IMR-90 (cell line): ENCODE data around the gene PIK3R3. TPM values are rescaled to one million over a fixed set of nuclear protein-coding genes. Genes with fewer than 3 reads are reported as not detected.

Experiments used
- ATAC-seq: fragments of 200-7000 bp; cut with Tn5 transposase; 2 replicates; pipeline ENCODE4 v1.9.1; 2020; ENCODE audit warnings: low read depth, mild to moderate bottlenecking, moderate library complexity
- BruUV-seq: library from RNA; stranded (reverse); fragments of 400-500 nt; replicated peaks from 2 replicates; lab custom pipeline; 2021; lab: Mats Ljungman, UMichigan
- CTCF ChIA-PET: fragments of 300-600 bp; formaldehyde crosslinking; extraction: SDS; loops from one replicate; lab custom pipeline; 2021; ENCODE audit warnings: antibody characterized with exemption; lab: Yijun Ruan, JAX
- POLR2A ChIA-PET: fragments of 300-600 bp; sonication (Branson Sonifier 250); formaldehyde crosslinking; loops from one replicate; lab custom pipeline; 2022; ENCODE audit warnings: antibody characterized with exemption; ENCODE audit not compliant: unreplicated experiment; lab: Charles Lee
- DNase-seq: peaks from one replicate; pipeline ENCODE4 v3.0.0; 2013
- H2AFZ ChIP-seq: replicated peaks from 2 replicates; pipeline ENCODE3; 2013; ENCODE audit warnings: low read length, mild to moderate bottlenecking; ENCODE audit not compliant: poor library complexity
- H2AK5ac ChIP-seq: 2 replicates; pipeline ENCODE4 v1.6.1; 2013; ENCODE audit warnings: low read depth, low read length, inconsistent platforms
- H2AK9ac ChIP-seq: replicated peaks from 2 replicates; pipeline ENCODE3; 2013; ENCODE audit warnings: mild to moderate bottlenecking, low read depth, low read length, moderate library complexity; ENCODE audit not compliant: poor library complexity
- H2BK120ac ChIP-seq: 2 replicates; pipeline ENCODE4 v1.6.1; 2013; ENCODE audit warnings: low read depth, low read length, inconsistent platforms
- H2BK15ac ChIP-seq: 3 replicates; pipeline ENCODE4 v1.6.1; 2013; ENCODE audit warnings: low read depth, low read length, inconsistent platforms
- H2BK20ac ChIP-seq: 2 replicates; pipeline ENCODE4 v1.6.1; 2013; ENCODE audit warnings: low read depth, mild to moderate bottlenecking, inconsistent platforms, low read length, moderate library complexity
- H2BK5ac ChIP-seq: 2 replicates; pipeline ENCODE4 v1.6.1; 2013; ENCODE audit warnings: mild to moderate bottlenecking, low read depth, low read length, inconsistent platforms; ENCODE audit not compliant: poor library complexity, severe bottlenecking
- H3K14ac ChIP-seq: replicated peaks from 2 replicates; pipeline ENCODE4 v1.6.1; 2013; ENCODE audit warnings: low read depth, low read length, inconsistent platforms
- H3K18ac ChIP-seq: 2 replicates; pipeline ENCODE4 v1.6.1; 2013; ENCODE audit warnings: low read depth, low read length, control low read depth
- H3K23ac ChIP-seq: 2 replicates; pipeline ENCODE4 v1.6.1; 2013; ENCODE audit warnings: low read depth, low read length, inconsistent platforms
- H3K27ac ChIP-seq: 2 replicates; pipeline ENCODE4 v1.5.1; 2013; ENCODE audit warnings: mild to moderate bottlenecking, control low read depth, low read length; ENCODE audit not compliant: insufficient read depth
- H3K27me3 ChIP-seq: 2 replicates; pipeline ENCODE4 v1.6.1; 2013; ENCODE audit warnings: low read length; ENCODE audit not compliant: control insufficient read depth, insufficient read depth
- H3K36me3 ChIP-seq: 2 replicates; pipeline ENCODE4 v1.6.1; 2013; ENCODE audit warnings: low read length, mixed read lengths; ENCODE audit not compliant: control insufficient read depth, insufficient read depth
- H3K4ac ChIP-seq: 2 replicates; pipeline ENCODE4 v1.6.1; 2013; ENCODE audit warnings: low read depth, low read length, inconsistent platforms
- H3K4me1 ChIP-seq: 2 replicates; pipeline ENCODE4 v1.6.1; 2013; ENCODE audit warnings: low read length, mixed read lengths; ENCODE audit not compliant: control insufficient read depth, insufficient read depth
- H3K4me2 ChIP-seq: 2 replicates; pipeline ENCODE4 v1.6.1; 2013; ENCODE audit warnings: low read depth, mild to moderate bottlenecking, control low read depth, low read length, moderate library complexity
- H3K4me3 ChIP-seq: 2 replicates; pipeline ENCODE4 v1.5.1; 2013; ENCODE audit warnings: low read depth, mild to moderate bottlenecking, control low read depth, low read length, moderate library complexity; ENCODE audit not compliant: insufficient read depth
- H3K56ac ChIP-seq: 2 replicates; pipeline ENCODE4 v1.6.1; 2013; ENCODE audit warnings: low read length, inconsistent platforms; ENCODE audit not compliant: insufficient read depth; ENCODE audit errors: extremely low read depth
- H3K79me1 ChIP-seq, 2 experiments: 2 replicates each; pipeline ENCODE4 v1.6.1; 2013; ENCODE audit warnings: low read length in 2 of 2, inconsistent platforms in 1 of 2, low read depth in 1 of 2
- H3K9ac ChIP-seq: 2 replicates; pipeline ENCODE4 v1.6.1; 2013; ENCODE audit warnings: low read depth, low read length, control low read depth
- H3K9me1 ChIP-seq: 2 replicates; pipeline ENCODE4 v1.6.1; 2013; ENCODE audit warnings: low read length, inconsistent platforms; ENCODE audit not compliant: insufficient read depth
- H3K9me3 ChIP-seq: 2 replicates; pipeline ENCODE4 v1.6.1; 2013; ENCODE audit warnings: low read length; ENCODE audit not compliant: control insufficient read depth, insufficient read depth
- H4K20me1 ChIP-seq: 2 replicates; pipeline ENCODE4 v1.6.1; 2013; ENCODE audit warnings: low read length, inconsistent platforms; ENCODE audit not compliant: insufficient read depth
- H4K5ac ChIP-seq: 2 replicates; pipeline ENCODE4 v1.6.1; 2013; ENCODE audit warnings: mild to moderate bottlenecking, low read depth, low read length, control low read depth
- H4K8ac ChIP-seq, 2 experiments: 2 replicates each; pipeline ENCODE4 v1.6.1; 2013; ENCODE audit warnings: low read depth in 2 of 2, low read length in 2 of 2, control low read depth in 1 of 2, inconsistent platforms in 1 of 2
- H4K91ac ChIP-seq: 2 replicates; pipeline ENCODE4 v1.6.1; 2013; ENCODE audit warnings: low read depth, low read length, inconsistent platforms; ENCODE audit not compliant: insufficient read depth
- BHLHE40 ChIP-seq: fragments of 150-350 bp; IDR thresholded peaks from 2 replicates; pipeline ENCODE4 v1.6.1; 2016; ENCODE audit warnings: mild to moderate bottlenecking, low read depth, low read length
- CEBPB ChIP-seq: IDR thresholded peaks from 2 replicates; pipeline ENCODE4 v1.6.1; 2012; ENCODE audit warnings: low read depth, low read length, improper control_type of control experiment
- CHD1 ChIP-seq: IDR thresholded peaks from 2 replicates; pipeline ENCODE4 v1.6.1; 2012; ENCODE audit warnings: low read depth, low read length, improper control_type of control experiment
- FOS ChIP-seq: fragments of 150-350 bp; IDR thresholded peaks from 2 replicates; pipeline ENCODE4 v1.6.1; 2016; ENCODE audit warnings: low read depth, low read length
- MAZ ChIP-seq: IDR thresholded peaks from 2 replicates; pipeline ENCODE4 v1.6.1; 2012; ENCODE audit warnings: low read depth, mild to moderate bottlenecking, low read length, improper control_type of control experiment, moderate library complexity, borderline replicate concordance
- MXI1 ChIP-seq: IDR thresholded peaks from 2 replicates; pipeline ENCODE4 v1.6.1; 2012; ENCODE audit warnings: low read depth, mild to moderate bottlenecking, low read length, moderate library complexity, borderline replicate concordance
- NFE2L2 ChIP-seq: fragments of 150-350 bp; IDR thresholded peaks from 2 replicates; pipeline ENCODE4 v1.6.1; 2016; ENCODE audit warnings: low read depth, mild to moderate bottlenecking, low read length
- POLR2A ChIP-seq: IDR thresholded peaks from 2 replicates; pipeline ENCODE4 v1.6.1; 2012; ENCODE audit warnings: mild to moderate bottlenecking, low read depth, low read length
- RAD21 ChIP-seq: IDR thresholded peaks from 2 replicates; pipeline ENCODE4 v1.6.1; 2012; ENCODE audit warnings: low read length, improper control_type of control experiment
- RCOR1 ChIP-seq: IDR thresholded peaks from 2 replicates; pipeline ENCODE4 v1.6.1; 2012; ENCODE audit warnings: mild to moderate bottlenecking, low read length, improper control_type of control experiment; ENCODE audit not compliant: insufficient replicate concordance
- SMC3 ChIP-seq: fragments of 150-350 bp; IDR thresholded peaks from 2 replicates; pipeline ENCODE4 v1.6.1; 2016; ENCODE audit warnings: low read depth, mild to moderate bottlenecking, antibody characterized with exemption, low read length, moderate library complexity
- WGBS, 2 experiments: methylation state at CpG; one replicate each; pipeline versions ENCODE4 v1.1.5 to v1.1.7; 2013; ENCODE audit warnings: missing lambda C conversion rate in 2 of 2; ENCODE audit not compliant: insufficient read length in 1 of 2; ENCODE audit errors: extremely low coverage in 2 of 2; 5-methylcytosine and 5-hydroxymethylcytosine counted together
- dilution Hi-C: fragments of 300-500 bp; cut with HindIII; formaldehyde crosslinking; loops from one replicate; pipeline ENCODE4 v1.14.3; 2018; ENCODE audit warnings: low sequenced_read_pairs; ENCODE audit not compliant: unreplicated experiment
- in situ Hi-C: fragments of 300-500 bp; cut with MboI; formaldehyde crosslinking; loops from 3 replicates; pipeline ENCODE4 v1.14.3; 2019; ENCODE audit warnings: low sequenced_read_pairs, inconsistent platforms, mixed read lengths
- intact Hi-C: fragments of 100-400 bp; cut with micrococcal nuclease; formaldehyde crosslinking; loops from 2 replicates; pipeline ENCODE4 v1.10.0; 2022
- polyA plus RNA-seq, 3 experiments: library from polyadenylated mRNA; depleted of rRNA; stranded (reverse); fragments of >200 nt; gene quantifications; 2 replicates each; pipeline ENCODE4 v1.2.3, GENCODE V29; 2012; ENCODE audit warnings: low replicate concordance in 1 of 3
- total RNA-seq: library from RNA; depleted of rRNA; stranded (reverse); fragments of >200 nt; gene quantifications from 2 replicates; pipeline ENCODE4 v1.2.3, GENCODE V29; 2012
- TF ChIP-seq, protein P1 (sequence below): fragments of 150-350 bp; IDR thresholded peaks from 2 replicates; pipeline ENCODE4 v1.6.1; 2016; ENCODE audit warnings: low read depth, mild to moderate bottlenecking, low read length, moderate library complexity, borderline replicate concordance
- TF ChIP-seq, protein P2 (sequence below): fragments of 150-350 bp; IDR thresholded peaks from 2 replicates; pipeline ENCODE4 v1.6.1; 2017; ENCODE audit warnings: mild to moderate bottlenecking, antibody characterized with exemption, low read length, low read depth
- TF ChIP-seq, protein P3 (sequence below): conservative IDR thresholded peaks from 2 replicates; pipeline ENCODE4 v1.5.1; 2012; ENCODE audit warnings: mild to moderate bottlenecking, low read depth, low read length, improper control_type of control experiment

PIK3R3 gene
- total and polyA plus RNA-seq, 2 of the 4 experiments (the other 2 are of a cell fraction) = 5.3 to 9.9 TPM

DNA sequence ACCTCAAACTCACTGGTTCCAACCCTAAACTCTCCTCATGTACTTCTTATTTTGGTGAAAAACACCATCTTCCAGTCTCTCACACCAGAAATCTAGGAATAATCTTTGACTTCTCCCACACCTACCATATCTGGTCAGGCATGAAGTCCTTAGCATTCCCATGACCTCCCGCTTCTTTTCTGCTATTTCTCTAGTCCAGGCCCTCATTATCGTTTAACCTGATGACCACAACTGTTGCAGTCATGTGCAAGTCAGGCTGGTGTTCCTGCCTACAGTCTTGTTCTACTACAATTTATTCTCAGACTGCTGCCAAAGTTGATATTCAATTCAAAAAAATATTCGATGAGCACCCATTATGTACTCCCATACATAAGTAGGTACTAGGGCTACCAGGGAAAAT is 71.3 kb downstream of the PIK3R3 start:
- no peak overlapping the region for H3K4me2 ChIP-seq
- H4K20me1 ChIP-seq = no peaks in the 10 kb centered on the region
- H3K9me1 ChIP-seq = no peaks in the 10 kb centered on the region
- H2BK20ac ChIP-seq = no peak overlapping the region
- no peaks in the 10 kb centered on the region for H3K79me1 ChIP-seq
- no peak overlapping the region for H2BK15ac ChIP-seq
- H4K91ac ChIP-seq = no peak overlapping the region
- H3K23ac ChIP-seq = no peak overlapping the region
- no peak overlapping the region for H2BK120ac ChIP-seq
- CTCF ChIA-PET = no interaction called here
- H3K14ac ChIP-seq = no peak overlapping the region
- POLR2A ChIA-PET = no interaction called here
- BruUV-seq = no TSS peak
- no peak overlapping the region for H2AFZ ChIP-seq
- no peaks in the 10 kb centered on the region for H3K9me3 ChIP-seq
- H3K27me3 ChIP-seq = no peaks in the 10 kb centered on the region
- DNase-seq = no peak
- no peak overlapping the region for H3K9ac ChIP-seq
- dilution Hi-C loops (no loop called here), in situ Hi-C loops (no loop called here), intact Hi-C loops (no loop called here)
- ATAC-seq = no peak
- H3K4me1 ChIP-seq = no peaks in the 10 kb centered on the region
- H4K8ac ChIP-seq = no peak overlapping the region
- H3K36me3 ChIP-seq = peaks cover 2% of the 10 kb centered on the region; the same call in 1 of the 2 replicates
- H4K5ac ChIP-seq = no peak overlapping the region
- H3K4me3 ChIP-seq = no peak overlapping the region
- H2AK9ac ChIP-seq = no peak overlapping the region
- H3K4ac ChIP-seq = no peak overlapping the region
- no peak overlapping the region for H3K18ac ChIP-seq
- no peak overlapping the region for H2AK5ac ChIP-seq
- WGBS, 2 experiments = no CpG with 5 or more reads among the region's 3 CpGs
- no peak overlapping the region for H3K56ac ChIP-seq
- no peak overlapping the region for H2BK5ac ChIP-seq
- H3K27ac ChIP-seq = no peak overlapping the region
- TF ChIP-seq BHLHE40 (no peak), SMC3 (no peak), NFE2L2 (no peak), MXI1 (no peak), MAZ (no peak), POLR2A (no peak), RAD21 (no peak), FOS (no peak), CEBPB (no peak), CHD1 (no peak), RCOR1 (no peak)
- TF ChIP-seq, protein P1, sequence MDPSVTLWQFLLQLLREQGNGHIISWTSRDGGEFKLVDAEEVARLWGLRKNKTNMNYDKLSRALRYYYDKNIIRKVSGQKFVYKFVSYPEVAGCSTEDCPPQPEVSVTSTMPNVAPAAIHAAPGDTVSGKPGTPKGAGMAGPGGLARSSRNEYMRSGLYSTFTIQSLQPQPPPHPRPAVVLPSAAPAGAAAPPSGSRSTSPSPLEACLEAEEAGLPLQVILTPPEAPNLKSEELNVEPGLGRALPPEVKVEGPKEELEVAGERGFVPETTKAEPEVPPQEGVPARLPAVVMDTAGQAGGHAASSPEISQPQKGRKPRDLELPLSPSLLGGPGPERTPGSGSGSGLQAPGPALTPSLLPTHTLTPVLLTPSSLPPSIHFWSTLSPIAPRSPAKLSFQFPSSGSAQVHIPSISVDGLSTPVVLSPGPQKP = no peak
- TF ChIP-seq, protein P2, sequence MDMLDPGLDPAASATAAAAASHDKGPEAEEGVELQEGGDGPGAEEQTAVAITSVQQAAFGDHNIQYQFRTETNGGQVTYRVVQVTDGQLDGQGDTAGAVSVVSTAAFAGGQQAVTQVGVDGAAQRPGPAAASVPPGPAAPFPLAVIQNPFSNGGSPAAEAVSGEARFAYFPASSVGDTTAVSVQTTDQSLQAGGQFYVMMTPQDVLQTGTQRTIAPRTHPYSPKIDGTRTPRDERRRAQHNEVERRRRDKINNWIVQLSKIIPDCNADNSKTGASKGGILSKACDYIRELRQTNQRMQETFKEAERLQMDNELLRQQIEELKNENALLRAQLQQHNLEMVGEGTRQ = no peak
- TF ChIP-seq, protein P3, sequence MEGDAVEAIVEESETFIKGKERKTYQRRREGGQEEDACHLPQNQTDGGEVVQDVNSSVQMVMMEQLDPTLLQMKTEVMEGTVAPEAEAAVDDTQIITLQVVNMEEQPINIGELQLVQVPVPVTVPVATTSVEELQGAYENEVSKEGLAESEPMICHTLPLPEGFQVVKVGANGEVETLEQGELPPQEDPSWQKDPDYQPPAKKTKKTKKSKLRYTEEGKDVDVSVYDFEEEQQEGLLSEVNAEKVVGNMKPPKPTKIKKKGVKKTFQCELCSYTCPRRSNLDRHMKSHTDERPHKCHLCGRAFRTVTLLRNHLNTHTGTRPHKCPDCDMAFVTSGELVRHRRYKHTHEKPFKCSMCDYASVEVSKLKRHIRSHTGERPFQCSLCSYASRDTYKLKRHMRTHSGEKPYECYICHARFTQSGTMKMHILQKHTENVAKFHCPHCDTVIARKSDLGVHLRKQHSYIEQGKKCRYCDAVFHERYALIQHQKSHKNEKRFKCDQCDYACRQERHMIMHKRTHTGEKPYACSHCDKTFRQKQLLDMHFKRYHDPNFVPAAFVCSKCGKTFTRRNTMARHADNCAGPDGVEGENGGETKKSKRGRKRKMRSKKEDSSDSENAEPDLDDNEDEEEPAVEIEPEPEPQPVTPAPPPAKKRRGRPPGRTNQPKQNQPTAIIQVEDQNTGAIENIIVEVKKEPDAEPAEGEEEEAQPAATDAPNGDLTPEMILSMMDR = no peak
